ENCODE results near the gene RAB40AL. TPM values are rescaled to one million over a fixed set of nuclear protein-coding genes. Genes with fewer than 3 reads are reported as not detected.

RAB40AL gene
- total RNA-seq, 4 donors from 2014 or later: 2.5 to 5.9 (median 3.0) TPM; not detected in 1

- no peak overlapping the region for H3K4me3 ChIP-seq
- no peak overlapping the region for H3K27ac ChIP-seq
- H3K27me3 ChIP-seq: no peaks in the 10 kb centered on the region
- no peaks in the 10 kb centered on the region for H3K4me1 ChIP-seq
- no peak for DNase-seq
- TF ChIP-seq CTCF (IDR thresholded peaks at IDR 0.05) (no peak), POLR2A (IDR thresholded peaks at IDR 0.05) (no peak)
- no peaks in the 10 kb centered on the region for H3K9me3 ChIP-seq
- H3K36me3 ChIP-seq: no peaks in the 10 kb centered on the region
Observed at GRCh38 chrX:102975016-102975415, 37.9 kb downstream of the RAB40AL start.

DNA sequence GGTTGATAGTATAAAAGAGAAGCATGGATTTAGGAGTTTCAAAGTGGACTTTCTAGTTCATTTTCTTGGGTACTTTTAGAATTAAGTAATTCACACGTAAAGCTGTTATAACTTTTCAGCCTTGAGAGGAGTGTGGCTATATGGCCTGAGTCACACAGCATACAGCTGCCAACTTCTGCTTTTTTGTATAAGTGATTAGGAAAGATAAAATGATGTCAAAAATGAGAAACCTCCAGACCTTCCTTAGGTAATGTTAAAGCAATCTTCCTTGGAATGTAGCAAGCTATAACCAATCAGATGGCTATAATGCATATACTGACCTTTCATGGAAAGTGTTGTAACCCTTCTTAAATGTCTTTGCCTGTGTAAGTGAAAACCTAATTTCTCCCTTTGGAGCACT is 39.2 kb downstream of the RAB40AL start:
- H3K4me1 ChIP-seq: no peaks in the 10 kb centered on the region
- TF ChIP-seq POLR2A (IDR thresholded peaks at IDR 0.05): no peak
- no peak for TF ChIP-seq CTCF (IDR thresholded peaks at IDR 0.05)
- DNase-seq: no peak
- H3K4me3 ChIP-seq: no peak overlapping the region
- no peaks in the 10 kb centered on the region for H3K36me3 ChIP-seq
- H3K27me3 ChIP-seq: no peaks in the 10 kb centered on the region
- no peaks in the 10 kb centered on the region for H3K9me3 ChIP-seq
- H3K27ac ChIP-seq: no peak overlapping the region

- no peaks in the 10 kb centered on the region for H3K36me3 ChIP-seq
- TF ChIP-seq CTCF (IDR thresholded peaks at IDR 0.05) (no peak), POLR2A (IDR thresholded peaks at IDR 0.05) (no peak)
- H3K27ac ChIP-seq: no peak overlapping the region
- no peaks in the 10 kb centered on the region for H3K4me1 ChIP-seq
- no peaks in the 10 kb centered on the region for H3K9me3 ChIP-seq
- H3K4me3 ChIP-seq: no peak overlapping the region
- no peak for DNase-seq
- no peaks in the 10 kb centered on the region for H3K27me3 ChIP-seq
Observed at GRCh38 chrX:102976793-102977495, 39.9 kb downstream of the RAB40AL start.

- no peak for TF ChIP-seq CTCF (IDR thresholded peaks at IDR 0.05)
- no peak for TF ChIP-seq POLR2A (IDR thresholded peaks at IDR 0.05)
- Histone ChIP-seq H3K9me3 (no peaks in the 10 kb centered on the region), H3K27ac (no peak overlapping the region)
Observed at GRCh38 chrX:102978594-102978993, 41.5 kb downstream of the RAB40AL start.

GRCh38 chrX:102979536-102979935 is 42.5 kb downstream of the RAB40AL start:
- no peak overlapping the region for H3K27ac ChIP-seq
- no peak overlapping the region for H3K4me3 ChIP-seq
- no peaks in the 10 kb centered on the region for H3K36me3 ChIP-seq
- TF ChIP-seq CTCF (IDR thresholded peaks at IDR 0.05): no peak
- no peak for TF ChIP-seq POLR2A (IDR thresholded peaks at IDR 0.05)
- H3K4me1 ChIP-seq: no peaks in the 10 kb centered on the region
- no peaks in the 10 kb centered on the region for H3K27me3 ChIP-seq
- DNase-seq: no peak
- no peaks in the 10 kb centered on the region for H3K9me3 ChIP-seq

More at GRCh38 chrX:102978594-102978993, 41.5 kb downstream of the RAB40AL start:
- DNase-seq: no peak
- Histone ChIP-seq H3K4me1 (no peaks in the 10 kb centered on the region), H3K4me3 (no peak overlapping the region), H3K36me3 (no peaks in the 10 kb centered on the region), H3K27me3 (no peaks in the 10 kb centered on the region)

Data from Peyer's patch (tissue), 4 donors.